Ovary (tissue), 9 donors: Measurements from ENCODE around the gene GPATCH8. TPM values are rescaled to one million over a fixed set of nuclear protein-coding genes. Genes with fewer than 3 reads are reported as not detected.

Experiments used
- DNase-seq, 5 donors: peaks; one replicate each; pipeline ENCODE4 v3.0.0-alpha.2; 2019 to 2020
- H3K27ac ChIP-seq, 2 donors: fragments of 200-600 bp; one replicate each; pipeline versions ENCODE4 v1.5.1 to v1.8.0; 2019 to 2022
- H3K27me3 ChIP-seq: fragments of 200-600 bp; one replicate; pipeline ENCODE4 v1.8.0; 2022
- H3K36me3 ChIP-seq: fragments of 200-600 bp; sonication (generic); one replicate; pipeline ENCODE4 v1.5.1; 2019
- H3K4me1 ChIP-seq: one replicate; pipeline ENCODE4 v1.8.1; 2013; ENCODE audit warnings: mild to moderate bottlenecking, moderate library complexity; ENCODE audit not compliant: insufficient read depth
- H3K4me3 ChIP-seq: fragments of 200-600 bp; sonication (generic); one replicate; pipeline ENCODE4 v1.5.1; 2017
- H3K9me3 ChIP-seq, 2 donors: fragments of 200-600 bp in 1 of 2; sonication (generic) in 1 of 2; one replicate each; pipeline versions ENCODE4 v1.5.1 to v1.8.1; 2013 to 2019; ENCODE audit warnings: mild to moderate bottlenecking in 1 of 2, moderate library complexity in 1 of 2
- EP300 ChIP-seq: sonication (generic); formaldehyde crosslinking; IDR thresholded peaks from one replicate; pipeline ENCODE4 v1.6.1; 2017; ENCODE audit warnings: antibody characterized with exemption
- POLR2A ChIP-seq: fragments of 450-650 bp; IDR thresholded peaks from one replicate; pipeline ENCODE4 v1.6.1; 2017; ENCODE audit warnings: antibody characterized with exemption, mild to moderate bottlenecking, moderate library complexity
- WGBS, 3 donors: extraction: QIAGEN DNeasy Blood & Tissue Kit in 1 of 3; methylation state at CpG; one replicate each; pipeline versions ENCODE4 v1.1.5 to v1.1.7; 2013 to 2017; 5-methylcytosine and 5-hydroxymethylcytosine counted together
- intact Hi-C, 4 donors: fragments of 100-400 bp; cut with DNase I; formaldehyde crosslinking; loops; one replicate each; pipeline versions ENCODE4 v1.11.0 to v1.15.1; 2022 to 2023
- polyA plus RNA-seq, 2 donors: library from polyadenylated mRNA; stranded (reverse); fragments of 200-250 nt in 1 of 2; fragments of 350-450 nt in 1 of 2; fragmentation: Illumina TruSeq in 1 of 2; extraction: RNeasy Lipid Tissue Mini Kit (QIAGEN cat#74804) in 1 of 2; gene quantifications; one replicate each; pipeline ENCODE4 v1.2.3, GENCODE V29; 2013 to 2014
- total RNA-seq, 7 donors: library from RNA; depleted of rRNA in 2 of 7; stranded (reverse); fragments of >200 nt in 2 of 7; fragmentation: NEBNext Ultra II Directional in 3 of 7; extraction: Animal tissue kit (Norgen Biotek cat#: 25700) in 3 of 7; gene quantifications; one replicate each; pipeline versions ENCODE4 v1.1.0 to v1.2.4, GENCODE V29; 2016 to 2023
- TF ChIP-seq, protein P1 (sequence below), 3 donors: fragments of 450-650 bp in 2 of 3; fragments of 200-600 bp in 1 of 3; IDR thresholded peaks; one replicate each; pipeline versions ENCODE4 v1.5.1 to v1.8.0; 2016 to 2022; ENCODE audit warnings: antibody characterized with exemption in 3 of 3, mild to moderate bottlenecking in 1 of 3
- donor health status: DM: no; HTN: no; CAD: no; lungs with moderate emphysema.
- donor health status: DM: no; HTN: no; CAD: no.
- donor health status: Bipolar disorder and iron deficiency.
- donor health status: DM: yes; HTN: yes; CAD: no.
- donor health status: DM: no; HTN: no; CAD: no.
- donor health status: DM: yes; HTN: yes; CAD: no.

Gene GPATCH8
- total and polyA plus RNA-seq, 9 donors = 20.5 to 57.3 (median 43.5) TPM

DNA sequence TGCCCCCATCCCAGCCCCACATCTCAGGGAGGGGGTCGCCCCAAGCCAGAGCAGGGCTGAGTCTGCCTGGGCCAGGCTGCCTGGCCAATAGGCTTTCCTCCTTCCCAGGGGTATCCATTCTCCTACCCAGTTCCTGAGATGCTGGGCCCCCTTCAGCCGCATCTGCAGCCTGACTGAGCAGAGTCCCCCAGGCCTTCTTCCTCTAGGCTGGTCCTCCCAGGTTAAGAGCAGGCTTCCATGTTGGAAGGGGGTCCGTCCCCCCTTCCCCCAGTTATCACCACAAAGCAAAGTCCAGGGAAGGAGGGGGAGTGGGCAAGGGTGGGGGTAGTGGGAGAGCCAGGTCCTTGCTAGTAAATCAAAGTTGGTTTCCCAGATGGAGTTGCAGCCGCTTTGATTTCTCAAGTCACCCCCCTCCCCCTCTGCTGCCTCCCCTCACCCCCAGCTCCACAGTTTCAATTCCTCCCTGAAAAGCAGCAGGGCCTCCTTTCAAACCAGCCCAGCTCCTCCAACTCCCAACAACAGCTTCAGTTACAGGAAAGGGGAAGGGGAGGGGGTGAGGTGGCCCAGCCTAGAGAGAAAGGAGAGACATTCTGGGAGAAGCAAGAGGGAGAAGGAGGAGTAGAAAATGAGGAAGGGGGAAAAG is 44.5 kb upstream of the GPATCH8 start:
- no peaks in the 10 kb centered on the region for H3K27me3 ChIP-seq
- H3K4me1 ChIP-seq = no peaks in the 10 kb centered on the region
- H3K4me3 ChIP-seq = no peak overlapping the region
- DNase-seq = no peak
- H3K27ac ChIP-seq = no peak overlapping the region
- H3K9me3 ChIP-seq = no peaks in the 10 kb centered on the region
- intact Hi-C loops = no loop called here
- TF ChIP-seq, protein P1, sequence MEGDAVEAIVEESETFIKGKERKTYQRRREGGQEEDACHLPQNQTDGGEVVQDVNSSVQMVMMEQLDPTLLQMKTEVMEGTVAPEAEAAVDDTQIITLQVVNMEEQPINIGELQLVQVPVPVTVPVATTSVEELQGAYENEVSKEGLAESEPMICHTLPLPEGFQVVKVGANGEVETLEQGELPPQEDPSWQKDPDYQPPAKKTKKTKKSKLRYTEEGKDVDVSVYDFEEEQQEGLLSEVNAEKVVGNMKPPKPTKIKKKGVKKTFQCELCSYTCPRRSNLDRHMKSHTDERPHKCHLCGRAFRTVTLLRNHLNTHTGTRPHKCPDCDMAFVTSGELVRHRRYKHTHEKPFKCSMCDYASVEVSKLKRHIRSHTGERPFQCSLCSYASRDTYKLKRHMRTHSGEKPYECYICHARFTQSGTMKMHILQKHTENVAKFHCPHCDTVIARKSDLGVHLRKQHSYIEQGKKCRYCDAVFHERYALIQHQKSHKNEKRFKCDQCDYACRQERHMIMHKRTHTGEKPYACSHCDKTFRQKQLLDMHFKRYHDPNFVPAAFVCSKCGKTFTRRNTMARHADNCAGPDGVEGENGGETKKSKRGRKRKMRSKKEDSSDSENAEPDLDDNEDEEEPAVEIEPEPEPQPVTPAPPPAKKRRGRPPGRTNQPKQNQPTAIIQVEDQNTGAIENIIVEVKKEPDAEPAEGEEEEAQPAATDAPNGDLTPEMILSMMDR (IDR thresholded peaks at IDR 0.05) = no peak
- TF ChIP-seq POLR2A (no peak), EP300 (no peak)
- 77 to 86% (median 81%) methylated on average over 4 of the region's 4 CpGs for WGBS, 3 donors
- H3K36me3 ChIP-seq = no peaks in the 10 kb centered on the region

DNA sequence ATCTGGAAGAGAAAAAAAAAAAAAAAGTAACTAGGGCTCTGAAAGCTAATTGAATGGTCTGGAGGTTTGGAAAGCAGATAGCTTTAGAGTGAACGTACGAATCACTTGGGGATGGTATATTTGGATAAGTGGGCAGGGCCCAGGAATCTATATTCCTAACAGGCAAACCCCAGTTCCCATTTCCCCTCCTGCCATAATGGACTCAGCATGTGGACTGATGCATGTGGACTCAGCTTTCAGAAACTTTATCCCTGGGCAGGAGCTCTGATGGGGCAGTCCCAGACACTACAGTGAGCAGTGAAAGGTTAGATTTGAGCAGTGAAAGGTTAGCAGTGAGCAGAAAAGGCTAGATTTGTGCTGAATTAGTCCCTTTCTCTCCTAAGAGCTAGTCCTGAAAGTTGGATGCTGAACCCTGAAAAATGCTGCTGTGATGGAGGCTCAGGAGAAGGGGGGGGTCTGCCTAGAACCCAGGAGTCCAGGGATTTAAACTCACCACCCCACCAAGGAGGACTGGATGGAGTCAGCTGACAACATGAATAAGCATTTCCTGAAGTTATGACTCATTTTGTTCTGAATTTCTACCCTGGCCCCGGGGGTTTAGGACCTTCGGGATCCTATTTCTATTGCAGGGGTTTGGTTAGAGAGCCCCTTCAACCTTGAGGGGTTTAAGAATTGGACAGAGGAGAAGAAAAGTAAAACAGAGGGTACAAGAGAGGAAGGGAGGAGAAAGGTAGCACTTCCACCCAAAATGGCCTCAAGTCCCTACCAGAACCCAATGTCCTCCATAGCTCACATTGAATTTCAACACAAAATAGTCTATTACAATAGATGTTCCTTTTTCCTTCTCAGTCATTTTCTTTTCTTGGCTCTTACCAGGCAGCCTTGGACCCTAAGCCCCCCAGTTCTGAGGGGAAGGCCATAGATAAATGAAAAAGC is 43.7 kb upstream of the GPATCH8 start:
- H3K27ac ChIP-seq = no peak overlapping the region
- H3K27me3 ChIP-seq = no peaks in the 10 kb centered on the region
- no peaks in the 10 kb centered on the region for H3K36me3 ChIP-seq
- H3K4me3 ChIP-seq = no peak overlapping the region
- H3K4me1 ChIP-seq = no peaks in the 10 kb centered on the region
- WGBS, 3 donors = 55 to 61% (median 60%) methylated on average over 4 of the region's 4 CpGs
- TF ChIP-seq EP300 = no peak
- TF ChIP-seq, protein P1 (IDR thresholded peaks at IDR 0.05) = no peak
- no peak for TF ChIP-seq POLR2A
- no peaks in the 10 kb centered on the region for H3K9me3 ChIP-seq
- DNase-seq = no peak
- intact Hi-C loops = no loop called here

- H3K9me3 ChIP-seq = no peaks in the 10 kb centered on the region
- H3K4me1 ChIP-seq = no peaks in the 10 kb centered on the region
- H3K36me3 ChIP-seq = no peaks in the 10 kb centered on the region
- 70 to 72% (median 71%) methylated on average over 5 of the region's 5 CpGs for WGBS, 3 donors
- H3K27ac ChIP-seq = no peak overlapping the region
- no peak overlapping the region for H3K4me3 ChIP-seq
- intact Hi-C loops = no loop called here
- TF ChIP-seq, protein P1 (IDR thresholded peaks at IDR 0.05) = no peak
- TF ChIP-seq POLR2A = no peak
- no peak for TF ChIP-seq EP300
- no peak for DNase-seq
- no peaks in the 10 kb centered on the region for H3K27me3 ChIP-seq
These were observed 40.8 kb upstream of the GPATCH8 start for GRCh38 chr17:44543905-44544523.

DNA sequence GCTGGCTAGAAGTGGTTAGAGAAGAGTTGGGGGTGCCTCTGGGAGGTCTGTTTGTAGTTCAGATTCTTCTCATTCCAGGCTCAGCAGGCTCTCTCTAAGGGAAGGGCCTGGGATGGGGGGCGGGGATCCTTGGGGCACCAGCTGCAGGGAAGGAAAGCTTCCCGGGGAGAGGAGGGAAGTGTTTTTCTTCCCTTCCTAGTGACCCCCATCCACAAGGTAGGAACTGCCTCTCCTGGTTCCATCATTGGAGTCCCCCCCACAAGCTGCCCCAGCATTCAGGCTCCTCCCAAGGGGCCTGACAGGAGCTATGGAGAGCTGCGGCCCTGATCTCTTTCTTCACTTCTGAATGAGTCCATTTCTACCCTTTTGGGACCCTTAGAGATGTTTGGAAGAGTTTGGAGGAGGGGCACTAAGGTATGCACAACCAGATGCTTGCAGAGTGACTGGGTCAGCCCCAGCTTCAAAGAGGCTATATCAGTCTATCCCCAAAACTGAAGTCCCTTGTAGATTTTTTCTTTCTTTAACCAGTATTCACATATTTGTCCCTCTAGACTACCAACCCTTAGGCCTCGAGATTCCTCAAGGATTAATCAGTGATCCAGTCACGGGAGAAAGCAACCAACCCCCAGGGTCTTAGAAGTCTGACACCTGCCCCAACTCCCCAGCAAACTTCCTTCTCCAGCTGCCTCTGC is 40.2 kb upstream of the GPATCH8 start:
- no peak overlapping the region for H3K27ac ChIP-seq
- DNase-seq = peak in 2 of 5 donors; percentile 18 to 42
- no peak overlapping the region for H3K4me3 ChIP-seq
- H3K27me3 ChIP-seq = no peaks in the 10 kb centered on the region
- H3K36me3 ChIP-seq = no peaks in the 10 kb centered on the region
- H3K9me3 ChIP-seq = no peaks in the 10 kb centered on the region
- WGBS, 3 donors = 19 to 22% (median 19%) methylated on average over 5 of the region's 5 CpGs
- H3K4me1 ChIP-seq = no peaks in the 10 kb centered on the region
- TF ChIP-seq POLR2A = no peak
- TF ChIP-seq EP300 = no peak
- TF ChIP-seq, protein P1 (IDR thresholded peaks at IDR 0.05) = no peak
- intact Hi-C loops = no loop called here
